GM21447 (cell line): ENCODE measurements around the gene AAGAB.
"Not testable (repeated sequence)": the region's sequence is repeated elsewhere in the genome, so short reads cannot be mapped to it uniquely, and the experiment has no call there.

Experiments
- ATAC-seq: cut with Tn5 transposase; IDR thresholded peaks from one replicate; pipeline ENCODE4 v1.9.1; 2021; ENCODE audit not compliant: unreplicated experiment

AAGAB gene

GRCh38 chr15:67154249-67154648, 100.2 kb downstream of the AAGAB start:
- ATAC-seq, result no peak

GRCh38 chr15:67153044-67153443, 101.4 kb downstream of the AAGAB start:
- ATAC-seq, result not testable (repeated sequence)

- no peak for ATAC-seq
Observed at GRCh38 chr15:67152429-67152828, 102.0 kb downstream of the AAGAB start.
